Measurements from ENCODE around the gene ZBTB7A.
"Not testable (repeated sequence)": the region's sequence is repeated elsewhere in the genome, so short reads cannot be mapped to it uniquely, and the experiment has no call there.

Gene ZBTB7A

GRCh38 chr19:4010808-4011110, 55.9 kb downstream of the ZBTB7A start:
- H3K4me3 ChIP-seq (ENCODE audit: control insufficient read depth, low read depth, low read length): no peak overlapping the region
- TF ChIP-seq, protein P1, sequence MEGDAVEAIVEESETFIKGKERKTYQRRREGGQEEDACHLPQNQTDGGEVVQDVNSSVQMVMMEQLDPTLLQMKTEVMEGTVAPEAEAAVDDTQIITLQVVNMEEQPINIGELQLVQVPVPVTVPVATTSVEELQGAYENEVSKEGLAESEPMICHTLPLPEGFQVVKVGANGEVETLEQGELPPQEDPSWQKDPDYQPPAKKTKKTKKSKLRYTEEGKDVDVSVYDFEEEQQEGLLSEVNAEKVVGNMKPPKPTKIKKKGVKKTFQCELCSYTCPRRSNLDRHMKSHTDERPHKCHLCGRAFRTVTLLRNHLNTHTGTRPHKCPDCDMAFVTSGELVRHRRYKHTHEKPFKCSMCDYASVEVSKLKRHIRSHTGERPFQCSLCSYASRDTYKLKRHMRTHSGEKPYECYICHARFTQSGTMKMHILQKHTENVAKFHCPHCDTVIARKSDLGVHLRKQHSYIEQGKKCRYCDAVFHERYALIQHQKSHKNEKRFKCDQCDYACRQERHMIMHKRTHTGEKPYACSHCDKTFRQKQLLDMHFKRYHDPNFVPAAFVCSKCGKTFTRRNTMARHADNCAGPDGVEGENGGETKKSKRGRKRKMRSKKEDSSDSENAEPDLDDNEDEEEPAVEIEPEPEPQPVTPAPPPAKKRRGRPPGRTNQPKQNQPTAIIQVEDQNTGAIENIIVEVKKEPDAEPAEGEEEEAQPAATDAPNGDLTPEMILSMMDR (conservative IDR thresholded peaks at IDR 0.05; ENCODE audit: control insufficient read depth, insufficient read depth, low read depth, low read length): no peak
- no peak for DNase-seq (ENCODE audit: low read depth)

- DNase-seq (ENCODE audit: low read depth): no peak
- H3K4me3 ChIP-seq (ENCODE audit: control insufficient read depth, low read depth, low read length): no peak overlapping the region
Observed at GRCh38 chr19:4009990-4010807, 56.5 kb downstream of the ZBTB7A start.

GRCh38 chr19:4007836-4008539, 58.7 kb downstream of the ZBTB7A start:
- no peak for DNase-seq (ENCODE audit: low read depth)
- TF ChIP-seq, protein P1 (conservative IDR thresholded peaks at IDR 0.05; ENCODE audit: control insufficient read depth, insufficient read depth, low read depth, low read length): no peak
- H3K4me3 ChIP-seq (ENCODE audit: control insufficient read depth, low read depth, low read length): peak overlapping the region; percentile 82

More at GRCh38 chr19:4009990-4010807, 56.5 kb downstream of the ZBTB7A start:
- TF ChIP-seq, protein P1 (conservative IDR thresholded peaks at IDR 0.05; ENCODE audit: control insufficient read depth, insufficient read depth, low read depth, low read length): no peak

DNA sequence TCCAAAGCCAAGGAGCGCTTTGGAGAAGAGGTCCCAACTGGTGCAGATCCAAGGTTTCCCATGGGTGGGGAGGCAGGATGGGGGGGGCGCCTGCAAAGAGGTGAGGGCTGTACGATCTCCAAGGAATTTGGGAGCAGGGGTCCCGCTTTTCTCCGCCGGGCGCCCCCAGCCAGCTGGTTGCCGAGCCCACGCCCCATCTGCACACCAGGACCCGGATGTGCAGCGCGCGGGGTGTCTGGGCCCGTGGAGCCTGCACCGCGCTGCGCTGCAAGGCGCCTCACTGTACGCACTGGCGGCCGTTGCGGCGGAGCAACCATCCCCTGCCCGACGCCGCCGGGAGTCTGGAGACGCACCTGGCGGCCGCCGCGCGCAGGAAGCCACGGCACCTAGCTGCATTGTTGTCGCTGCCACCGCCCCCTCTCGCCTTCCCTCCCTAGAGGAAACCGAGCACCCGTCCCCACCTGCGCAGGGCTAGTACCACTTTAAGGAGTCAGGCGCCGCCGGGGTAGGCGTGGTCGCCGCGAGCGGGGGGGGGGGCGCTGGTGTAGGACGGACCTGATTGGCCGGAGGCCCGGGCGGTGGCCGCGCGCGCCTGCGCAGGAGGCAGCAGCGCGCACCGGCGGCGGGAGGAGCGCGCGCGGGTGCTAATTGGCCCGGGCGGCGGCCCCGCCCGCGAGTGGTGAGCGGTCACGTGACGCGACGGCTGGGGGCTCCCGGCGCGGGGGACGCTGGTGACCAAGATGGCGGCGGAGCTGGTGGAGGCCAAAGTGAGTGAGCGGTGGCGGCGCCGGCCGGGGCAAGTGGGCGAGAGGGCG, 59.5 kb downstream of the ZBTB7A start, which contains the start of gene PIAS4:
Gene PIAS4 (plus strand): TSS at position 716 of the 815 bp plus-strand sequence. CDS start 25 bp downstream, at position 741.
- TF ChIP-seq, protein P1 (conservative IDR thresholded peaks at IDR 0.05; ENCODE audit: control insufficient read depth, insufficient read depth, low read depth, low read length): no peak
- H3K4me3 ChIP-seq (ENCODE audit: control insufficient read depth, low read depth, low read length): peak within 1 kb of the TSS; percentile 82
- peak; percentile 87 for DNase-seq (ENCODE audit: low read depth)

DNA sequence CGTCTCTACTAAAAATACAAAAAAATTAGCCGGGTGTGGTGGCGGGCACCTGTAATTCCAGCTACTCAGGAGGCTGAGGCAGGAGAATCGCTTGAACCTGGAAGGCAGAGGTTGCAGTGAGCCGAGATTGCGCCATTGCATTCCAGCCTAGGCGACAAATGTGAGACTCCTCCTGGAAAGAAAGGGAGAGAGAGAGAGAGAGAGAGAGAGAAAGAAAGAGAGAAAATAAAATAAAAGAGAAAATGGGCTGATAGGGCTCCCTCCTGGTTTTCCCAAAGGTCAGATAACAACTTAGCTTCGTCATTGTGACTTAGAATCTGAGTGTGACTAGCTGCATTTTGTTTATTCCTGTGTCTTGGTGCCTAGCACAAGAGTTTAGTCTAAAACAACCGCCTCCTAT, 61.3 kb downstream of the ZBTB7A start:
- not testable (repeated sequence) for H3K4me3 ChIP-seq (ENCODE audit: control insufficient read depth, low read depth, low read length); DNase-seq (ENCODE audit: low read depth)

GRCh38 chr19:4000798-4001197, 65.9 kb downstream of the ZBTB7A start:
- DNase-seq (ENCODE audit: low read depth); H3K4me3 ChIP-seq (ENCODE audit: control insufficient read depth, low read depth, low read length): not testable (repeated sequence)

GRCh38 chr19:3998667-3999412, 67.9 kb downstream of the ZBTB7A start:
- DNase-seq (ENCODE audit: low read depth); H3K4me3 ChIP-seq (ENCODE audit: control insufficient read depth, low read depth, low read length): not testable (repeated sequence)
